Activated T-helper 2 cell treated with anti-CD3 and anti-CD28 coated beads, Interferon-gamma antibody, Interleukin-2, Interleukin-4, amounts not matched to agents 10 μg/mL and 5 μg/mL and 100 μg/mL, durations not matched to agents 14 hours and 24 hours and 36 hours (primary cell): Measurements from ENCODE around the gene GLRA3. TPM values are rescaled to one million over a fixed set of nuclear protein-coding genes. Genes with fewer than 3 reads are reported as not detected.

Source experiments
- DNase-seq: peaks from one replicate; pipeline ENCODE4 v3.0.0; 2021; ENCODE audit warnings: low spot score
- H3K27ac Mint-ChIP-seq: one replicate; pipeline ENCODE4 v1.8.0; 2021; ENCODE audit warnings: mixed read lengths
- H3K27me3 Mint-ChIP-seq: one replicate; pipeline ENCODE4 v1.8.0; 2021; ENCODE audit warnings: low read depth, mixed read lengths
- H3K36me3 Mint-ChIP-seq: one replicate; pipeline ENCODE4 v1.8.0; 2021; ENCODE audit warnings: low read depth, mixed read lengths
- H3K4me1 Mint-ChIP-seq: one replicate; pipeline ENCODE4 v1.8.0; 2021; ENCODE audit warnings: low read depth, mixed read lengths
- H3K4me3 Mint-ChIP-seq: one replicate; pipeline ENCODE4 v1.8.0; 2021; ENCODE audit warnings: low read depth, mild to moderate bottlenecking, moderate library complexity, mixed read lengths
- H3K9me3 Mint-ChIP-seq: one replicate; pipeline ENCODE4 v1.8.0; 2021; ENCODE audit warnings: mixed read lengths
- intact Hi-C: fragments of 100-400 bp; cut with micrococcal nuclease; formaldehyde crosslinking; loops from one replicate; pipeline ENCODE4 v1.15.1; 2023
- total RNA-seq: library from RNA; stranded (reverse); gene quantifications from 2 replicates; pipeline ENCODE4 v1.2.3, GENCODE V29; 2022

GLRA3 gene
- total RNA-seq, 1 donor from 2014 or later = not detected

DNA sequence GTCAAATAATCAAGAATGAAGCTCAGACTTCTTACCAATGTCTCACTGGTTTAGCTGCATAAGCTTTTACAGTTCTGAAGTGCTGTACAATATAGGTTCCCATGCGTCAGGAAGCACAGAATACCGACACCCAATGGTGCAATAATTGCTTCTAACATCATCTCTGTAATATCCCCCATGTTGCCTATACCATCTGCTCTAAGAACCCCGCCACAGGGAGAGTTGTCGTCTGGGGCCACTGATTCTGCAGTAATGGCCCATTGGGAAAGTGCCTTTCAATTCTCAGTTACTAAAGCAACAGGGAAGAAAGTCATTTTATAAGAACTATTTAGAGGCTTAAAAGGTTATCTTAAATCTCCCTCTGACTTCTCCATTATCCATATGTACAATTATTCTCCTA, 94.9 kb downstream of the GLRA3 start:
- no peaks in the 10 kb centered on the region for H3K4me1 Mint-ChIP-seq

GRCh38 chr4:174717828-174718227, 111.2 kb downstream of the GLRA3 start:
- intact Hi-C loops = loop anchor here (10.0 kb wide), 1 partner anchor 503 kb away; no protein-coding TSS in a partner anchor
- no peaks in the 10 kb centered on the region for H3K36me3 Mint-ChIP-seq
- no peaks in the 10 kb centered on the region for H3K9me3 Mint-ChIP-seq
- no peak for DNase-seq
- H3K4me1 Mint-ChIP-seq = no peaks in the 10 kb centered on the region
- no peaks in the 10 kb centered on the region for H3K27me3 Mint-ChIP-seq
- no peak overlapping the region for H3K27ac Mint-ChIP-seq
- H3K4me3 Mint-ChIP-seq = no peak overlapping the region

More for the DNA sequence above, 94.9 kb downstream of the GLRA3 start:
- Mint-ChIP-seq H3K9me3 (no peaks in the 10 kb centered on the region), H3K27me3 (no peaks in the 10 kb centered on the region), H3K36me3 (no peaks in the 10 kb centered on the region), H3K27ac (no peak overlapping the region), H3K4me3 (no peak overlapping the region)
- intact Hi-C loops = no loop called here
- DNase-seq = no peak

- Mint-ChIP-seq H3K27ac (no peak overlapping the region), H3K4me3 (no peak overlapping the region), H3K27me3 (no peaks in the 10 kb centered on the region), H3K9me3 (no peaks in the 10 kb centered on the region), H3K4me1 (no peaks in the 10 kb centered on the region), H3K36me3 (no peaks in the 10 kb centered on the region)
- intact Hi-C loops = loop anchor here (10.0 kb wide), 1 partner anchor 502 kb away; no protein-coding TSS in a partner anchor
- DNase-seq = no peak
Observed at GRCh38 chr4:174716986-174717770, 111.9 kb downstream of the GLRA3 start.

DNA sequence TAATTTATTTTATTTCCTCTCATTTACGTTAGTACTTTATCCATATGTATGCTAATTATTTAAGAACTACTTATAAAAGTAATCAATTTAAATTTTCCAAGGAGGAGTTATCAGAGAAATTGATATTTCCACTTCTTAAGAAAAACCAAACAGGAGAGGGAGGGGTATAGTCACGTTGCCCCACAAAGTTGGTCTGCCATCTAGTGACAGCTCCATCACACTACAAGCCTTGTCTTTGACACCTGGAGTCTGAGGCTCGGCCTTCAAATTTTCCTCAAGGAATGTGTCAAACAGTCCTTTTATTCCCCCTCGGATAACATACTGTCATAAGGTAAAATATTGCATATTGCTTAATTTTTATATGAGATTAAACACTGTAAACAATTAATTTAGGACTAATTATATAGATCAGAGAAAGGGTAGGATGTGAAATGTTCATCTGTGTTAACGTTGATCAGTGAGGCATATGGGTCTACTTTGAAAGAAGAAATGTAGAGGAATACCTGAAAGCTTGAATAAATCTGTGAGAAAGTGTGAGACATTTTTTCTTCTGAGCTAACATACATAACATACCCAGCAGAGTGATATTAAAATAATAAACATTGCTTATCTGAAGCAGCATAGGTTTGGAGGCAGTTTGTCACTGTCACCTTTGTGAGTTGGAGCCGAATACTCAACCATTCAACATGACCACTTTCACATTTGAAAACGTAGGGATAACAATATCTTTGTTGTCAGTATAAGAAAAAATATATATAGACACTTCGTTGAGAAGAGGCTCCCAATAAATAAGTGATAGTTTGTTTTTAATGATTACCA, 114.4 kb downstream of the GLRA3 start:
- DNase-seq = no peak
- H3K27ac Mint-ChIP-seq = no peak overlapping the region
- H3K36me3 Mint-ChIP-seq = no peaks in the 10 kb centered on the region
- intact Hi-C loops = loop anchor here (1.0 to 10.0 kb wide), 2 partner anchors 349 to 500 kb away; no protein-coding TSS in a partner anchor
- H3K4me1 Mint-ChIP-seq = no peaks in the 10 kb centered on the region
- H3K9me3 Mint-ChIP-seq = no peaks in the 10 kb centered on the region
- H3K4me3 Mint-ChIP-seq = no peak overlapping the region
- H3K27me3 Mint-ChIP-seq = no peaks in the 10 kb centered on the region

- no peaks in the 10 kb centered on the region for H3K27me3 Mint-ChIP-seq
- no peak for DNase-seq
- intact Hi-C loops = loop anchor here (1.0 to 10.0 kb wide), 2 partner anchors 349 to 499 kb away; no protein-coding TSS in a partner anchor
- H3K4me1 Mint-ChIP-seq = no peaks in the 10 kb centered on the region
- H3K36me3 Mint-ChIP-seq = no peaks in the 10 kb centered on the region
- H3K4me3 Mint-ChIP-seq = no peak overlapping the region
- H3K27ac Mint-ChIP-seq = no peak overlapping the region
- no peaks in the 10 kb centered on the region for H3K9me3 Mint-ChIP-seq
Observed at GRCh38 chr4:174713821-174714220, 115.2 kb downstream of the GLRA3 start.

GRCh38 chr4:174713181-174713580, 115.9 kb downstream of the GLRA3 start:
- Mint-ChIP-seq H3K4me3 (no peak overlapping the region), H3K27ac (no peak overlapping the region), H3K4me1 (no peaks in the 10 kb centered on the region), H3K36me3 (no peaks in the 10 kb centered on the region), H3K27me3 (no peaks in the 10 kb centered on the region), H3K9me3 (no peaks in the 10 kb centered on the region)
- DNase-seq = no peak
- intact Hi-C loops = loop anchor here (10.0 kb wide), 1 partner anchor 498 kb away; no protein-coding TSS in a partner anchor

DNA sequence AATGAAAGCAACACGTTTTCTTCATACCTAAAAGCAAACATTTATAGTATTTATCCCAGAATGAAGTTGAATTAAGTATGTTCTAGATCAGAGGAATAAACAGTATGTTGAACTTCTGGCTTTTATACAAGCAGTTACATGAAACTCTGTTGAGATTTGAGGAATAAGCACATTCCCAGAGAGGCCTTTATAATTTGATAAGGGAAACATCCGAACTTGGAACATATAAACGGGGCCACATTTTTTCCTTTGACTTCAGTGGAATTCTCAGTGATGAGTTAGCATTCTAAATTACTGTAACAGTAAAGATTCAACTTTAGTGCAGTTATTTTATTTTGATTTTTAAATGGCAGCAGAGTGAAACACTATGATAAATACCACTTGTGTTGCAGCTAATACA, 119.5 kb downstream of the GLRA3 start:
- intact Hi-C loops = no loop called here

DNA sequence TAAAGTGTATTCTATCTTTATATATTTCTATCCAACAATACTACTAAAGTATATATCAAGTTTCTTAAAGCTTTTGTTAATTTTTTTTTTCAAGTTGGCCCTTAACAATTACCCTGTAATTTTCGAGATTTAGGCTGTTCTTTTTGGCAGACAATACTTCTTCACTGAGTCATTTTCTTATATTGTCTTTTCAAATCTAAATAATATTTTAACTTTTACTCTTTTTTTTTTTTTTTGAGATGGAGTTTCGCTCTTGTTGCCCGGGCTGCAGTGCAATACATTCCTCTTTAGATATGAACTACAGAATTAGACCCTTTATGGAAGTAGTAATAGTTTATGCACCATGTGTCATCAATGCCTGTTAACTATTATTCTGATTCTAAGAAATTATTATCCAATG, 120.7 kb downstream of the GLRA3 start:
- Mint-ChIP-seq H3K9me3 (no peaks in the 10 kb centered on the region), H3K4me3 (no peak overlapping the region), H3K27ac (no peak overlapping the region), H3K4me1 (no peaks in the 10 kb centered on the region), H3K36me3 (no peaks in the 10 kb centered on the region), H3K27me3 (no peaks in the 10 kb centered on the region)
- intact Hi-C loops = no loop called here
- DNase-seq = no peak

More for the DNA sequence above, 119.5 kb downstream of the GLRA3 start:
- no peak overlapping the region for H3K4me3 Mint-ChIP-seq
- no peaks in the 10 kb centered on the region for H3K4me1 Mint-ChIP-seq
- H3K36me3 Mint-ChIP-seq = no peaks in the 10 kb centered on the region
- no peaks in the 10 kb centered on the region for H3K27me3 Mint-ChIP-seq
- no peak overlapping the region for H3K27ac Mint-ChIP-seq
- H3K9me3 Mint-ChIP-seq = no peaks in the 10 kb centered on the region
- DNase-seq = no peak

GRCh38 chr4:174707902-174708301, 121.1 kb downstream of the GLRA3 start:
- Mint-ChIP-seq H3K27ac (no peak overlapping the region), H3K4me3 (no peak overlapping the region), H3K4me1 (no peaks in the 10 kb centered on the region), H3K27me3 (no peaks in the 10 kb centered on the region), H3K36me3 (no peaks in the 10 kb centered on the region), H3K9me3 (no peaks in the 10 kb centered on the region)
- intact Hi-C loops = no loop called here
- no peak for DNase-seq

DNA sequence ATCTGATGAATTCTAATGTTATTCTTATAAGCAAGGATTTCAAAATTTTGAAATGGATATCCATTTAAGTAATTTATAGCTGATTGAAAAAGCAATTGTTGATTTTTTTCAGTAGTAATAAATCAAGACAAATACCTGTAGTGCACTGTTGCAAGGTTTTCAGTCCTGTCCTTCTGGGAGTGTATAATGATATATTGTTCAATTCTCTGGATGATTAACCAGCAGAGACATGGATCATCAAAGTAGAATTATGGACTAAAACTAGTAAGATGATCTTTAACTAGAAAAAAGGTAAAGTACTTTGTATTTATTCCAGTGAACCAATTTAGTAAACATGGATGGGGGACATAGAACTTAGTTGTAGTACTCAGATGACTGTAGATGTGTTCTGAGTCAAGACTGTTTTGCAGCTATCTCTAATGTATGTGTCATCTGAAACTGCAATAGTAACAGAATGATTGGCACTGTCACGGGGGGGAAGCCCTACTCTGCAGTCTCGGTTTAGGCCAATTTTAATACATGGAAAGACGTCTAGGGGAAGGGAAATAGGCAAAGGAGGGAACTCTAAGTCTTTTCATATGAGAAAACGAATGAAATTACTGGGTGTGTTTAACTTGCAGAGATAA, 121.9 kb downstream of the GLRA3 start:
- Mint-ChIP-seq H3K27ac (no peak overlapping the region), H3K36me3 (no peaks in the 10 kb centered on the region), H3K9me3 (no peaks in the 10 kb centered on the region), H3K4me1 (no peaks in the 10 kb centered on the region), H3K27me3 (no peaks in the 10 kb centered on the region), H3K4me3 (no peak overlapping the region)
- intact Hi-C loops = no loop called here
- DNase-seq = no peak

DNA sequence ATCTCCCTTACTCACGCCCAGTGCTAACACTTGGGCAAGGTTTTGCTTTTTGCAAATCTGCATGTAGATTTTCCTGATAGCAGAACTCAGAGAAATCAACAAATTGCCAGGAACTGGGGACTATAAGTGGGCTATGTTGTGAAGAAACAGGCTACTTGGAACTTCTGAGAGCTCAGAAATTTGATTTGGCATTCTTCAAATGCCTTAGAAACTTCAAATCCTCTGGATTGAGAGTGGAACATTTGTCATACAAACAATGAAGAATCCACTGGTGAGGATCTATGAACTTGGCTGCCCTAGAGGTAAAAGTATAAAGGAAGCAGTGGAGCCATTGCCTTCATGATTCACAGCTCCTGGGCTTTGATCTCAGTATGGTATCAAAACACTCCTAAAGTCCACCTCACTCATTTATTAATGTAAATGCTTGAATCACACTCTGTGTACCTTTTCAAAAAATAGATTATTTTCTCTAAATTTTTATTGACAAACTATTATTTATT, 126.0 kb downstream of the GLRA3 start:
- H3K4me1 Mint-ChIP-seq = no peaks in the 10 kb centered on the region
- H3K9me3 Mint-ChIP-seq = no peaks in the 10 kb centered on the region
- H3K4me3 Mint-ChIP-seq = no peak overlapping the region
- no peaks in the 10 kb centered on the region for H3K27me3 Mint-ChIP-seq
- no peak overlapping the region for H3K27ac Mint-ChIP-seq
- no peaks in the 10 kb centered on the region for H3K36me3 Mint-ChIP-seq
- DNase-seq = no peak
- intact Hi-C loops = no loop called here

DNA sequence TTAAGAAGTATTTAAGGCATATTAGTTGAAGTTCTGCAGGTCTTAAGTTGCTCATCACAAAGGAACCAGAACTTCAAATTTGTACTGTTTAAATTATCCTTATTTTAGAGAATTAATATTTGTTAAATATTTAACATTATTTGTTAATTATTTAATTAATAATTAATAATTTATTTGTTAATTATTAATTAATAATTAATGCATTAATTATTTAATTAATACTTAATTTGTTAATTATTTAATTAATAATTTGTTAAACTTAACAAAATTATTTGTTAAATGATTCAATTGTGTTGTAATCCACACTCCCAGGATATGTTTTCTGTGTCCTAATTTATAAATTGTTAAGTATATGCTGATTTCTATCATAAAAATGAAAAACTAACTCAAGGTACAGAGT, 129.4 kb downstream of the GLRA3 start:
- no peaks in the 10 kb centered on the region for H3K4me1 Mint-ChIP-seq
- intact Hi-C loops = no loop called here
- no peak overlapping the region for H3K27ac Mint-ChIP-seq

More for the DNA sequence above, 129.4 kb downstream of the GLRA3 start:
- no peak for DNase-seq
- H3K27me3 Mint-ChIP-seq = no peaks in the 10 kb centered on the region
- no peaks in the 10 kb centered on the region for H3K36me3 Mint-ChIP-seq
- H3K4me3 Mint-ChIP-seq = no peak overlapping the region
- no peaks in the 10 kb centered on the region for H3K9me3 Mint-ChIP-seq
